ENCODE data around the gene MYO7A. TPM values are rescaled to one million over a fixed set of nuclear protein-coding genes. Genes with fewer than 3 reads are reported as not detected.

Gene MYO7A
- total RNA-seq, 1 donor from 2014 or later, result 2.2 TPM

DNA sequence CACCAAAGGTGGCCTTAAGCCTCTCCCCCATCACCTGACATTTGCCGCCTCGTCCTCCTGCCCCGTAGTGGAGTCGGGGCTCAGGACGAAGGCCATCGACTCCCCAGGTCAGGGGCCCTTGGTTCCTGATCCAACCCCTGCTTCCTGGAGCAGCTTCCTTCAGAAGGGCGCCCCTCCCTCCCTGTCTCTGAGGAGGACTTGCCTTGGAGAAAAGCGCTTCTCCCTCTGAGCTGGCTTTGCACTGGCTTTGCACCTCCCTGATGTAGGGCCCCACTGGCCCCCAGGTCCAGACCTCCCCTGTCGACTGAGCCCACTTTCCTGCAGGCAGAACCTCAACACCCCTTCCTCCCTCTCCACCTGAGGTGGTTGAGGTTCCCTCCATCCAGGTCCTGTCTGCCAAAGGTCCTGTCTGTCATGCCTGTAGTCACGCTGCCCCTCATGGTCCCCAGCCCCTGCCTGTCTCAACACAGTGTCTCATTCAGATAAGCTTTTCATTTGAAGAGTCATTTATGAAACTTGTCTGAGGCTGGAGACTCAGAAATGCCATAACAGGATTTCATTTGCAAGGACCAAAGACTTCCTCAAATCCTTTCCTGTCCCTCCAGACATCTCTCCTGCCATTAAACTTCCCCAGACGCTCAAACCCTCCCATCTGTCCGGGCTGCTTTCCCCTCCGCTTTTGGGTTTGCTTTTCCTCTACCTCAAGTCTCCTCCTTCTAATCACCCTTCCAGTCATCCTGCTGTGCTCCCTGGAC is 78.4 kb downstream of the MYO7A start:
- no peaks in the 10 kb centered on the region for H3K9me3 Mint-ChIP-seq
- no peak for TF ChIP-seq CTCF (IDR thresholded peaks at IDR 0.05; ENCODE audit: unreplicated experiment)
- DNase-seq (ENCODE audit: low spot score in 2 of 2, unreplicated experiment in 2 of 2), result no peak
- no peak overlapping the region for H3K27ac Mint-ChIP-seq
- no peak overlapping the region for H3K4me3 Mint-ChIP-seq
- no peaks in the 10 kb centered on the region for H3K36me3 Mint-ChIP-seq
- no peaks in the 10 kb centered on the region for H3K27me3 Mint-ChIP-seq (ENCODE audit: low read depth)
- H3K4me1 Mint-ChIP-seq, result peaks cover 5% of the 10 kb centered on the region

DNA sequence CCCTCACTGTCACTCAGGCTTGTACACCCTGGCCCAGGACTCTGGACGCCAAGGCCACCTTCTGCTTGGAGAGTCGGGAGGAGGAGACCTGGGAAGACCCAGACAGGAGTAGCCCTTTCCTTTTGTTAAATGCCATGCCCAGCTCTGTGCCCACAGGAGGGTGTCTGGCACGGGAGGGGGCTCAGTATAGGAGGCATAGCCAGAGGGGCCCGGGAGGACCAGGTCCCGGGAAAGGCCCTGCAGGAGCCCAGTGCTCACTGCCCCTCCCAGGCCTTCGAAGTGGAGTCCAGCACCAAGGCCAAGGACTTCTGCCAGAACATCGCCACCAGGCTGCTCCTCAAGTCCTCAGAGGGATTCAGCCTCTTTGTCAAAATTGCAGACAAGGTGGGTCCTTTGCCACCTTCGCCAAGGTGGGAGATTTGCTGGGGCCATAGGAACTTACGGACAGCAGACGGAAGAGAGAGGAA is 79.0 kb downstream of the MYO7A start:
- Mint-ChIP-seq H3K4me1 (peaks cover 5% of the 10 kb centered on the region), H3K4me3 (no peak overlapping the region), H3K27me3 (ENCODE audit: low read depth) (no peaks in the 10 kb centered on the region), H3K9me3 (no peaks in the 10 kb centered on the region), H3K36me3 (no peaks in the 10 kb centered on the region), H3K27ac (no peak overlapping the region)
- TF ChIP-seq CTCF (IDR thresholded peaks at IDR 0.05; ENCODE audit: unreplicated experiment), result no peak
- DNase-seq (ENCODE audit: low spot score in 2 of 2, unreplicated experiment in 2 of 2), result no peak

- TF ChIP-seq CTCF (IDR thresholded peaks at IDR 0.05; ENCODE audit: unreplicated experiment), result no peak
- no peak overlapping the region for H3K27ac Mint-ChIP-seq
- no peak for DNase-seq (ENCODE audit: low spot score in 2 of 2, unreplicated experiment in 2 of 2)
- H3K27me3 Mint-ChIP-seq (ENCODE audit: low read depth), result no peaks in the 10 kb centered on the region
- H3K4me1 Mint-ChIP-seq, result peaks cover 5% of the 10 kb centered on the region
- H3K4me3 Mint-ChIP-seq, result no peak overlapping the region
- H3K36me3 Mint-ChIP-seq, result no peaks in the 10 kb centered on the region
- no peaks in the 10 kb centered on the region for H3K9me3 Mint-ChIP-seq
Observed at GRCh38 chr11:77207618-77208313, 79.7 kb downstream of the MYO7A start.

DNA sequence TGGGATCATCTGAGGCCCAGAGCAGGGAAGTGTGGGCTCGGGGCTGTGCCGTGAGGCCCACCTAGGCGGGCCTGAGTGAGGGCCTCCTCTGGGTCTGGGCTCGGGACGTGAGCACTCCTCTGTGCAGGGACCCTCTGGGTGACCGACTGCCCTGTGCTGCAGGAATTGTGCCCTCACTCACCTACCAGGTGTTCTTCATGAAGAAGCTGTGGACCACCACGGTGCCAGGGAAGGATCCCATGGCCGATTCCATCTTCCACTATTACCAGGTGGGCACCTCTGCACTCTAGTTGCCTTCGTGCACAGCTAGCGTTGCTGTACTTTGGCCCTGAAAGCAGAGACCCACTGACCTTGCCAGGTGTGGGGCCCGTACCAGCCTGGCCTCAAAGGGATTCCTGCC is 80.5 kb downstream of the MYO7A start:
- Mint-ChIP-seq H3K36me3 (no peaks in the 10 kb centered on the region), H3K4me1 (peaks cover 5% of the 10 kb centered on the region), H3K4me3 (no peak overlapping the region), H3K9me3 (no peaks in the 10 kb centered on the region), H3K27ac (no peak overlapping the region), H3K27me3 (ENCODE audit: low read depth) (no peaks in the 10 kb centered on the region)
- no peak for DNase-seq (ENCODE audit: low spot score in 2 of 2, unreplicated experiment in 2 of 2)
- no peak for TF ChIP-seq CTCF (IDR thresholded peaks at IDR 0.05; ENCODE audit: unreplicated experiment)

GRCh38 chr11:77209663-77210062 is 81.6 kb downstream of the MYO7A start:
- H3K27ac Mint-ChIP-seq, result no peak overlapping the region
- DNase-seq (ENCODE audit: low spot score in 2 of 2, unreplicated experiment in 2 of 2), result no peak
- H3K9me3 Mint-ChIP-seq, result no peaks in the 10 kb centered on the region
- H3K27me3 Mint-ChIP-seq (ENCODE audit: low read depth), result no peaks in the 10 kb centered on the region
- no peak for TF ChIP-seq CTCF (IDR thresholded peaks at IDR 0.05; ENCODE audit: unreplicated experiment)
- no peaks in the 10 kb centered on the region for H3K36me3 Mint-ChIP-seq
- H3K4me3 Mint-ChIP-seq, result no peak overlapping the region
- peaks cover 5% of the 10 kb centered on the region for H3K4me1 Mint-ChIP-seq

All from mesothelial cell of epicardium (in vitro differentiated cells).